HG02852 (cell line): ENCODE data around the gene TFEB.
"Not testable (repeated sequence)": the region's sequence is repeated elsewhere in the genome, so short reads cannot be mapped to it uniquely, and the experiment has no call there.

Experiments used
- ATAC-seq: cut with Tn5 transposase; IDR thresholded peaks from one replicate; pipeline ENCODE4 v1.9.1; 2021; ENCODE audit warnings: mild to moderate bottlenecking, moderate library complexity; ENCODE audit not compliant: unreplicated experiment

TFEB gene

GRCh38 chr6:41766043-41766664 lies 30.7 kb upstream of the TFEB start:
- ATAC-seq = not testable (repeated sequence)

DNA sequence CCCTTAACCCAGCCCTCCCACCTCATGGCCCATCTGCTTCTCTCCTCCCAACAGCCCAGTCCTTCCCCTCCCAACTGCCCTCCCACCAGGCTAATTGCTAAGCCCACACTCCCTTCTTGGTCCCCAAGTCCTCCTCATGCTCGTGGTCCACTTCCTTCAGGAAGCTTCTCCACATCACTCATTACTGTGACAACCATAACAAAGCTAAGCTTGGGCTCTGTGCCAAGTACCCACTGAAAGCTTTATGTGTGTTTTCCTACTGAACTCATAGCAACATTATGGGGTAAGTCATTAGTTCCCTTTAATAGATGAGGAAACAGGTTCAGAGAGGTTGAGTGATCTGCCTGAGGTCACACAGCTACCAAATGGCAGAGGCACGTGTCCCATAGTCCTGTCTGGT lies 28.1 kb upstream of the TFEB start:
- no peak for ATAC-seq

- ATAC-seq = no peak
Measured at GRCh38 chr6:41759905-41760579, 24.6 kb upstream of the TFEB start.

DNA sequence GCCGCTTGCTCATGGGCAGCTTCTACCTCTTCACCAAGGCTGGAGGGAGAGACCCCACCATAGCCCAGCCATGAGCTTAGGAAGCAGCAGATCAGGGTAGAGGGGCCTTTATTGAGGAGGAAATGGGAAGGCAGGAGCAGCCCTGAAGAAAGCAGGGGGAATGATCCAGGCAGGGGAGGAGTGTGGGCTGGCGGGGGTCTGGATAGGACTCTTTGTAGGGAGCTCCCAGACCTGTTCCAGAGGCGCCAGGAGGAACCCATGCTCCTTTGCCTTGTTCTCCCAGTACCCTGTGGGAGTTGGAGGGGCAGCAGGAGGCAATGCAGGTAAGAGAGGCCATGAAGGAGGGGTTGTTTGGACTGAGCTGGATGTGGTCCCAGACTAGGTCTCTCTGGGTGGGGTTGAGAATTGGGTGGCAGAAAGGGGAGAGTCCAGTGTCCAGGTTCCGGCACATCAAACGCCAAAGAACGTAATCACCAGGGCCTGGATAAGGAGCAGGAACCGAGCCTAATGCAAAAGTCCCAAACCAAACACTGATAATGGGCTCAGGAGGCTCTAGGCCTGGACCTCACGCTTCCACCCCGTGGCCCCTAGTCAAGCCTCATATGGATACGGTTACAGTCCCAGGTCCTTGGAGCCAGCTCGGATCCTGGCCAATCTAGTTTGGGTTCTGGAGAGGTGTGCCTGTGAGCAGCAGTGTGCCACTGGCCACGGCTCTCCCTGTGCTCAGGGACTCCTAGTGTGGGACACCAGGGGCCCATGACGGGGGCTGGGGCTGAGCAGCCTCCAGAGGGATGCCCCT lies 23.9 kb upstream of the TFEB start:
- ATAC-seq = no peak

GRCh38 chr6:41758641-41759035 lies 23.2 kb upstream of the TFEB start:
- ATAC-seq = no peak

- ATAC-seq = no peak
Measured at GRCh38 chr6:41757931-41758640, 22.7 kb upstream of the TFEB start.

DNA sequence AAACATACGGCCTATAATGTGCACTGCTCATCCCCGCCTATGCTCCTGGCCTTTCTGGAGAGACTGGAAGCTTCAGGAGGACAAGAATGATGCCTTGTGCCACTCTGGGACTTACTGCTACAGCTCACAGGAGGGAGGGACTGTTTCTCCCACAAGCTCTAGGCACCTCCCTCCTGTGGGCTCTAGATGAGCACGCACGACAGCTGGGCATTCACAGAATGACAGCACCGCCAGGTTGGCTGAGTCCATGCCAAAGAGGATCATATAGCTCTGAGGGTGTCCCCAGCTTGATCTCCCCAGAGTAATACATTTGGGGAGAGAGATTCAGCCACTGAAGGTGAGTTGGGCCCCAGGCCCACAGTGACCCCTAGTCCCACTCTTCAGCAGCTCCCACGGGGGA lies 21.9 kb upstream of the TFEB start:
- ATAC-seq = no peak

GRCh38 chr6:41756354-41756753 lies 20.9 kb upstream of the TFEB start:
- ATAC-seq = no peak

- ATAC-seq = no peak
Measured at GRCh38 chr6:41755895-41756294, 20.5 kb upstream of the TFEB start.

- ATAC-seq = no peak
Measured at GRCh38 chr6:41750374-41750773, 15.0 kb upstream of the TFEB start.

DNA sequence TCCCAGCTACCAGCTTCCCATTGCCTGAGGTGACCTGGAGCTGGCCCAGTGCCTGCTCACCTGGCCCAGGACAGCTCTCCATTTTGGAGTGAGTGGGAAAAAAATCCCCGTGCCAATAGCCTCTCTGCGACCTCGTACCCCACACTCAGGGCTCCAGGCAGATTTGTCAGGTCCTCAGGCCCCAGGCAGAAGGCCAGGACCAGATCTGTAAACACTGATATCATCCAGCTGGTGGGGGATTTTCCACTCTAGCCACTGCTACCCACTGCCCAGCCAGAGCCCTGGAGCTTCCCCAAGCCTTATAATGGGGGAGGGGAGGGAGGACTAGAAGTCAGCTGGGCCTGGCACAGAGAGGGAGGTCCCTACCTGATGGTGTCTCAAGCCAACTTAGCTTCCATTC lies 13.1 kb upstream of the TFEB start:
- ATAC-seq = no peak

GRCh38 chr6:41748102-41748477 lies 12.7 kb upstream of the TFEB start:
- ATAC-seq = no peak

DNA sequence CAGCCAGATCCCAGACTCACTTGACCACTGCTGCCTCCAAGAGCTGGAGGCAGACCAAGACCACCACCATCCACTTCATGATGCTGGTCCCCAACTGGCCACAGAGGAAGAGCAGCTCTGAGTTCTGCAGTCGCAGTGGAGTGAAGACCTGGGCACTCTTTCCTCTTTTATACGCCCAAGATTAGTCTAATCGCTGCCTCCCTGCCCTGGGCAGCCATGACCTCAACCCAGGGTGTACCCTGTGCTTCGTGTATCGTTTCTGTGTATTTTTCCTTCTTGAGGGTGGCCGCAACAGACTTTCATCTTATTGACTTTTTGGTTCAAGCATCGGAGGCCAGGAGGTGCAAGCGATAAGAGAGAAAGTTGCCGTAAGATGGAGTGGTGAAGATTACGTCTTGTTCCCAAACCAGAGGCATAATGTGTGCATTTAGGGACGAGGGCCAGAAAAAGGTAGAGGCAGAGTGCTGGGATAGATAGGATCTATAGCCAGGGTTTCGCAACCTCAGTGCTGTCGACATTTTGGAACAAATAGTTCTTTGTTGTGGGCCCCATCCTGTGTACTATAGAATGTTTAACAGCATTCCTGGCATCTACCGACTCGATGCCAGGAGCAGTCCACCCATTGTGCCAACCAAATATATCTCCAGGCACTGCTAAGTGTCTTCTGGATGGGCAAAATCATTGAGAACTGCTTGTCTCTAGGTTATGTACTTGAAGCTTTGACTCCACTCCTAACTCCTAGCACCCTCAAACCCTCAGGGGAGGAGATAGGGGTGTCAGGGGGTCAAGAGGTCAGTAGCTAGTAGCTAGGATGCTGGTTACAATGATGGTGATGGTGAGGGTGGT lies 12.1 kb upstream of the TFEB start, which contains the start of gene PGC:
Gene PGC (minus strand): TSS at position 142 of the 846 bp plus-strand sequence. CDS start 63 bp downstream, at position 79.
- no peak for ATAC-seq

DNA sequence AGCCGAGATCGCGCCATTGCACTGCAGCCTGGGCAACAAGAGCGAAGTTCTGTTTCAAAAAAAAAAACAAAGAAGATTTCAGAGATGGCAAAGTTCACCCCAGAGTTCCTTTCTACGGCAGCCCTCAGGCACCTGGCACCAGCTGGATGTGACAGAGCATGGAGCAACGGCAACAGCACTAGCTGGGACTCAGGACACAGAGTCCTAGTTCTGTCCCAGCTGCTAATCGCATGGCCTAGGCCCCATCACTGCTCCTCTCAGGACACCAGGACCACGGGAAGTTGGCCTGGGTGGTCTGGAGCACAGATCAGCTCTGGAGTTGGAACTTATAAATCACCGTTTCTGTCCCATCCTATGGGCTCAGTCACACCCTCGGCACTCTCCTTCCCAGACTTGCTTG lies 10.7 kb upstream of the TFEB start:
- no peak for ATAC-seq

GRCh38 chr6:41744236-41744787 lies 8.9 kb upstream of the TFEB start:
- no peak for ATAC-seq

DNA sequence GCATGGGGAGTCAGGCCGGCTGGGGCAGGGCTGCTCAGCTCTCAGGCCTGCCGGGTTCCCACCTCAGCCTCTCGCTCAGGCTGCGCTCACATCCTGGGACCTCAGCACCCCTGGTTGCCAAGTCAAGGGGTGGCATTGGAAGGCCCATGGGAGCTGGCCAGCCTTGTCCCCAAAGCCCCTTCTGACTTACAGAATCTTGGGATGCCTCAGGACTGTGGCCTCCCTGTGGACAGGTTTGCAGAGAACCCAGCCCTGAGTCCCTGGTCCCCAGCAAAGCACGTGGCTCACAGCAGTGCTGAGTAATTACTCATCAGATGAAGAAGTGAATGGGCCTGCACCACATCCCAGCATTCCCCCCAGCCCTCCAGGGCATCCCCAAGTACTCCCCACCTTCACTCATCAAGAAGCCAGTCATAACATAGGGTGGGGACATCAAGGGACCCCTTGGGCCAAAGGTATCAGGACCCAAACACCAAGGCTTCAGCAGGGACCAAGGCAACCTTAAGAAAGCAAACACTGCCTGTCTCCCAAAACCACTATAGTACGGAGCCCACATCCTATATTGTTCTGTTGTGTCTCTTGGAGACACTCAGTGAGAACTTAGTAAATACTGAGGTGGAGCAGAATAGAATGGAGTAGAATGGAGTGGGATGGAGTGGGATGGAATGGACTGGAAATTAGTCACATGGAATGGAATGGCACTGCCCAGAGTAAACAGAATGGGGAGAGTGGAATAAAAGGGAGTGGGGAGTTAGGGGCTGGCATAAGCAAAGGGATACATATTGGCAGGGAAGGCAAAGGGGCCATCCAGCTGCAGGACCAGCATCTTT lies 8.2 kb upstream of the TFEB start:
- ATAC-seq = no peak

DNA sequence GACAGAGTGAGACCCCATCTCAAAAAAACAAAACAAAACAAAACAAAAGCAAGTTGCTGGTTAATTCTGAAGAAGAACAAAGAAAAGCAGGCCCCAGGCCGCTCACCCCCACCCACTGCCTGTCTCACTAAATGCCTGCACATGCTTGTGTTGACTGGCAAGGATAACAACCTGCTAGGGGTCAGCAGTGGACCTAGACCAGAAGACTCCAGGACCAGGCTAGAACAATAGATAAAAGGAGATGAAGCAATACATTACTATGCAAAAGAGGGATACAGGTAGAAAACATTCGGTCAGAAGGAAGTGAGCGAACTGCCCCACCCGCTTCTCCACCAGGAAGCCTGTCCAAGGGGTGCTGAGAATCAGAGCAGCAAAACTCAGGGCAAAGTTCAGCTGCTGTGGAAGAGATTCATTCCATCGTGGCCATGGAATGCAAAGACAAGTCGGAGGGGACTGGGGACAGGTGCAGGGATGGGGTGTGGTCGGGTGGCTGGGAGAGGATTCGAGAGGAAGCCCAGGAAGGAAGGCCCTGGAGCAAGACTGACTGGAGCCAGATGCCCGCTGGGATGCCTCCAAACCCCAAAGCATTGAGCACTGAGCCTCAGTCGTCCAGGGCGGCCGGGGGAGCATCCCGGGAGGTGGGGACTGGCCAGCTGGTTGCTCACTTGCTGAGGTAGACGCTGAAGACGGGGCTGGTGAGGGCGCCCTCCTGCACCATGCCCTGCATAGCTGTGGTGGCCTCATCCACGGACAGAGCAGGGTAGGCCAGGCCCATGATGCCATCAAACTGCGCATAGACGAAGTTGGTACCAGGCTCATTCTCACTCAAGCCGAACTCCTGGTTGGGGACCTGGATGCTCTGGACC lies 6.5 kb upstream of the TFEB start:
- no peak for ATAC-seq
